HG03469 (cell line): ENCODE results near the gene DCBLD2.

Source experiments
- ATAC-seq: cut with Tn5 transposase; IDR thresholded peaks from one replicate; pipeline ENCODE4 v1.9.1; 2021; ENCODE audit warnings: mild to moderate bottlenecking, moderate library complexity, moderate number of reproducible peaks; ENCODE audit not compliant: unreplicated experiment

The DCBLD2 gene

GRCh38 chr3:98799479-98799878, 102.0 kb downstream of the DCBLD2 start:
- ATAC-seq, result no peak

GRCh38 chr3:98798820-98799219, 102.7 kb downstream of the DCBLD2 start:
- no peak for ATAC-seq

- ATAC-seq, result no peak
Observed at GRCh38 chr3:98797905-98798304, 103.6 kb downstream of the DCBLD2 start.

GRCh38 chr3:98796334-98796733, 105.2 kb downstream of the DCBLD2 start:
- ATAC-seq, result no peak

GRCh38 chr3:98793971-98794370, 107.5 kb downstream of the DCBLD2 start:
- no peak for ATAC-seq

GRCh38 chr3:98791341-98792325, 109.9 kb downstream of the DCBLD2 start:
- no peak for ATAC-seq

- no peak for ATAC-seq
Observed at GRCh38 chr3:98788651-98789050, 112.8 kb downstream of the DCBLD2 start.

- ATAC-seq, result no peak
Observed at GRCh38 chr3:98787181-98787580, 114.3 kb downstream of the DCBLD2 start.

- ATAC-seq, result no peak
Observed at GRCh38 chr3:98786364-98787006, 115.0 kb downstream of the DCBLD2 start.

GRCh38 chr3:98784666-98785600, 116.6 kb downstream of the DCBLD2 start:
- ATAC-seq, result no peak

GRCh38 chr3:98784042-98784441, 117.5 kb downstream of the DCBLD2 start:
- ATAC-seq, result no peak

GRCh38 chr3:98782824-98783500, 118.5 kb downstream of the DCBLD2 start:
- ATAC-seq, result no peak

GRCh38 chr3:98780343-98780742, 121.2 kb downstream of the DCBLD2 start:
- ATAC-seq, result no peak

- no peak for ATAC-seq
Observed at GRCh38 chr3:98779541-98780335, 121.8 kb downstream of the DCBLD2 start.

- no peak for ATAC-seq
Observed at GRCh38 chr3:98778852-98779413, 122.6 kb downstream of the DCBLD2 start.

GRCh38 chr3:98778383-98778782, 123.1 kb downstream of the DCBLD2 start:
- ATAC-seq, result no peak

GRCh38 chr3:98777801-98778220, 123.7 kb downstream of the DCBLD2 start:
- ATAC-seq, result no peak

GRCh38 chr3:98777286-98777685, 124.2 kb downstream of the DCBLD2 start:
- no peak for ATAC-seq

GRCh38 chr3:98776140-98776493, 125.4 kb downstream of the DCBLD2 start:
- ATAC-seq, result no peak
